ENCODE measurements around the gene KDELR3. TPM values are rescaled to one million over a fixed set of nuclear protein-coding genes. Genes with fewer than 3 reads are reported as not detected.
A peak's percentile ranks its signal among the peaks of the same experiment; 100 is the strongest.

KDELR3 gene
- total RNA-seq (10 to 100 TPM in 3 of 9 donors, 1 to 10 TPM in 6; 3.7 to 18.0 (median 7.2) TPM), polyA plus RNA-seq (10 to 100 TPM in 2 of 3 donors, 1 to 10 TPM in 1; 8.0 to 11.0 (median 10.2) TPM)
- long read RNA-seq, donor 1, partial matches to known transcripts = 184 of 214 reads
- long read RNA-seq, donor 1, other reads (novel, unspliced or antisense) = 30 of 214 reads
- long read RNA-seq, donor 2, partial matches to known transcripts = 0 of 1 reads
- long read RNA-seq, donor 2, other reads (novel, unspliced or antisense) = 0 of 1 reads
- long read RNA-seq, donor 3 = 0 reads
- long read RNA-seq, donor 4, partial matches to known transcripts = 0 of 3 reads
- long read RNA-seq, donor 4, other reads (novel, unspliced or antisense) = 2 of 3 reads
- long read RNA-seq, donor 5, transcript KDELR3-201 (5 exons, 1,728 nt) = major isoform, 9 of 10 reads
- long read RNA-seq, donor 5, partial matches to known transcripts = 0 of 10 reads
- long read RNA-seq, donor 5, other reads (novel, unspliced or antisense) = 0 of 10 reads
- long read RNA-seq, donor 6, partial matches to known transcripts = 0 of 2 reads
- long read RNA-seq, donor 6, other reads (novel, unspliced or antisense) = 0 of 2 reads
- long read RNA-seq, donor 7, partial matches to known transcripts = 0 of 1 reads
- long read RNA-seq, donor 7, other reads (novel, unspliced or antisense) = 0 of 1 reads
- long read RNA-seq, donor 8, partial matches to known transcripts = 271 of 301 reads
- long read RNA-seq, donor 8, other reads (novel, unspliced or antisense) = 25 of 301 reads
- long read RNA-seq, donor 9, partial matches to known transcripts = 273 of 279 reads
- long read RNA-seq, donor 9, other reads (novel, unspliced or antisense) = 6 of 279 reads
- long read RNA-seq, donor 10, partial matches to known transcripts = 0 of 1 reads
- long read RNA-seq, donor 10, other reads (novel, unspliced or antisense) = 0 of 1 reads

DNA sequence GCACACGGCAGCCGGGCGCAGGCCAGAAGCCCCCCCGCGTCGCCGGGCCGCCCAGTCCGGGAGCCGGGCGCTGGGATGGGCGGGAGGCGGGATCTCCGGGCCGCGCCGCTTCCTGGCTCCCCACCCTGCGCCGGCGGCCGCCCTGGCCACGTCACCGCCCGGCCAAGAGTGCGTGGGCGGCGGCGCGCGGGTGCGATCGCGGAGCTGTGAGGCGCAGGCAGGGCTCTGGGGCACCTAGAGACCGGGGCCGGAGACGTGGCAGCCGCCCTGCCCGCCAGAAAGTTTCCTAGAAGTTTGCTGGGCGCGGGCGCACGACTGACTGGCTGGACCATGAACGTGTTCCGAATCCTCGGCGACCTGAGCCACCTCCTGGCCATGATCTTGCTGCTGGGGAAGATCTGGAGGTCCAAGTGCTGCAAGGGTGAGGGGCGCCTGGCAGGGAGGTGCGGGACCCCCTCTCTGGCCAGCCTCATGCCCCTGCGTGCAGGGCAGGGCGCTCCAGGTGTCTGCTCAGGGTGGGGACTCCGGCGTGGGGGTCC lies at the start of gene KDELR3:
Gene KDELR3, plus strand, starts transcription at position 193 of the 539 bp plus-strand sequence. Its CDS starts 138 bp downstream, at position 331.
- DNase-seq = peak; percentile 48 to 69 (median 55)
- H3K9me3 ChIP-seq (replicated peaks in 1 of 3) = no peaks in the 10 kb centered on the region
- peaks cover 3% of the 10 kb centered on the region for H3K27me3 ChIP-seq
- H3K4me3 ChIP-seq = peak within 1 kb of the TSS in 2 of 4 donors; percentile 29 to 68
- 1 to 9% (median 3%) methylated on average over 9 to 53 of the region's 53 CpGs; no CpG with 5 or more reads in 1 of the 4 donors for WGBS, 4 donors
- peak within 1 kb of the TSS in 1 of 5 donors; percentile 36 for H3K27ac ChIP-seq
- intact Hi-C loops (cut with DNase I) = no loop called here
- no peaks in the 10 kb centered on the region for H3K36me3 ChIP-seq (replicated peaks in 1 of 2)
- H3K4me1 ChIP-seq (replicated peaks in 1 of 2) = peaks cover 0 to 11% of the 10 kb centered on the region in 2 donors
- TF ChIP-seq POLR2A (IDR thresholded peaks at IDR 0.05) (no peak), CTCF (IDR thresholded peaks at IDR 0.05) (peak in 1 of 6 experiments; percentile 10)

DNA sequence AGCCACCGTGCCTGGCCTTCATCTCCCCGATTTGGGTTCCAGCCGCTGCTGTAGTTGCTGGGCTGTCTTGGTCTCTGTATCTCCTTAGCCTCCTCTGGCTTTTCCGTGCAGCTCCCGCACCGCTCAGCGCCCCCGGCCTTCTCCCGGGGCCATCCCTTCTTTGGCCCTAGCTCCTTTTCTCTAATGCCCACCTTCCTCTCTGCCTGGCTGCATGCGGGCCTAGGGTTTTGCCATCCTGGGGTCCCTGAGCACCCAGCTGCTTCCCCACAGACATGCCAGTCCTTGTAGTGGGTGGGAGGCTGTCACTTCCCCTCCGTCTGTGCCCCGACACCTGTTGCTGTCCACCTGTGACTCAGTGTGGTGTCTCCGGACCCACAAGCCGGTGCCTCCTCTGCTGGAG lies 49.3 kb upstream of the KDELR3 start:
- no peak overlapping the region for H3K27ac ChIP-seq
- DNase-seq = no peak

GRCh38 chr22:38419121-38419857 lies 48.6 kb upstream of the KDELR3 start:
- TF ChIP-seq POLR2A (IDR thresholded peaks at IDR 0.05) = no peak
- TF ChIP-seq CTCF (IDR thresholded peaks at IDR 0.05) = no peak
- intact Hi-C loops (cut with DNase I) = no loop called here
- WGBS, 4 donors = 81 to 87% (median 85%) methylated on average over 9 to 14 of the region's 14 CpGs
- no peak overlapping the region for H3K4me3 ChIP-seq
- DNase-seq = no peak
- H3K9me3 ChIP-seq (replicated peaks in 1 of 3) = no peaks in the 10 kb centered on the region
- H3K4me1 ChIP-seq (replicated peaks in 1 of 2) = no peaks in the 10 kb centered on the region
- no peak overlapping the region for H3K27ac ChIP-seq
- H3K36me3 ChIP-seq (replicated peaks in 1 of 2) = no peaks in the 10 kb centered on the region
- no peaks in the 10 kb centered on the region for H3K27me3 ChIP-seq

More for the DNA sequence above, 49.3 kb upstream of the KDELR3 start:
- TF ChIP-seq POLR2A (IDR thresholded peaks at IDR 0.05) (no peak), CTCF (IDR thresholded peaks at IDR 0.05) (no peak)
- intact Hi-C loops (cut with DNase I) = no loop called here
- no peaks in the 10 kb centered on the region for H3K36me3 ChIP-seq (replicated peaks in 1 of 2)
- no peak overlapping the region for H3K4me3 ChIP-seq
- H3K27me3 ChIP-seq = no peaks in the 10 kb centered on the region
- WGBS, 4 donors = 90 to 98% (median 93%) methylated on average over 5 to 14 of the region's 14 CpGs
- H3K9me3 ChIP-seq (replicated peaks in 1 of 3) = no peaks in the 10 kb centered on the region
- H3K4me1 ChIP-seq (replicated peaks in 1 of 2) = no peaks in the 10 kb centered on the region
